ENCODE data around the gene LENG8. TPM values are rescaled to one million over a fixed set of nuclear protein-coding genes. Genes with fewer than 3 reads are reported as not detected.

LENG8 gene
- total and polyA plus RNA-seq, 2 of the 13 experiments (the other 11 are each of a cell fraction or from before 2014, with no cell fraction given), result 14.3 to 41.9 TPM

- TF ChIP-seq, protein P1, sequence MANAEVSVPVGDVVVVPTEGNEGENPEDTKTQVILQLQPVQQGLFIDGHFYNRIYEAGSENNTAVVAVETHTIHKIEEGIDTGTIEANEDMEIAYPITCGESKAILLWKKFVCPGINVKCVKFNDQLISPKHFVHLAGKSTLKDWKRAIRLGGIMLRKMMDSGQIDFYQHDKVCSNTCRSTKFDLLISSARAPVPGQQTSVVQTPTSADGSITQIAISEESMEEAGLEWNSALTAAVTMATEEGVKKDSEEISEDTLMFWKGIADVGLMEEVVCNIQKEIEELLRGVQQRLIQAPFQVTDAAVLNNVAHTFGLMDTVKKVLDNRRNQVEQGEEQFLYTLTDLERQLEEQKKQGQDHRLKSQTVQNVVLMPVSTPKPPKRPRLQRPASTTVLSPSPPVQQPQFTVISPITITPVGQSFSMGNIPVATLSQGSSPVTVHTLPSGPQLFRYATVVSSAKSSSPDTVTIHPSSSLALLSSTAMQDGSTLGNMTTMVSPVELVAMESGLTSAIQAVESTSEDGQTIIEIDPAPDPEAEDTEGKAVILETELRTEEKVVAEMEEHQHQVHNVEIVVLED (CRISPR knock-in tag; IDR thresholded peaks at IDR 0.05; ENCODE audit: borderline replicate concordance), result no peak
- TF ChIP-seq AHR (CRISPR knock-in tag; IDR thresholded peaks at IDR 0.05), result no peak
- TF ChIP-seq, protein P2, sequence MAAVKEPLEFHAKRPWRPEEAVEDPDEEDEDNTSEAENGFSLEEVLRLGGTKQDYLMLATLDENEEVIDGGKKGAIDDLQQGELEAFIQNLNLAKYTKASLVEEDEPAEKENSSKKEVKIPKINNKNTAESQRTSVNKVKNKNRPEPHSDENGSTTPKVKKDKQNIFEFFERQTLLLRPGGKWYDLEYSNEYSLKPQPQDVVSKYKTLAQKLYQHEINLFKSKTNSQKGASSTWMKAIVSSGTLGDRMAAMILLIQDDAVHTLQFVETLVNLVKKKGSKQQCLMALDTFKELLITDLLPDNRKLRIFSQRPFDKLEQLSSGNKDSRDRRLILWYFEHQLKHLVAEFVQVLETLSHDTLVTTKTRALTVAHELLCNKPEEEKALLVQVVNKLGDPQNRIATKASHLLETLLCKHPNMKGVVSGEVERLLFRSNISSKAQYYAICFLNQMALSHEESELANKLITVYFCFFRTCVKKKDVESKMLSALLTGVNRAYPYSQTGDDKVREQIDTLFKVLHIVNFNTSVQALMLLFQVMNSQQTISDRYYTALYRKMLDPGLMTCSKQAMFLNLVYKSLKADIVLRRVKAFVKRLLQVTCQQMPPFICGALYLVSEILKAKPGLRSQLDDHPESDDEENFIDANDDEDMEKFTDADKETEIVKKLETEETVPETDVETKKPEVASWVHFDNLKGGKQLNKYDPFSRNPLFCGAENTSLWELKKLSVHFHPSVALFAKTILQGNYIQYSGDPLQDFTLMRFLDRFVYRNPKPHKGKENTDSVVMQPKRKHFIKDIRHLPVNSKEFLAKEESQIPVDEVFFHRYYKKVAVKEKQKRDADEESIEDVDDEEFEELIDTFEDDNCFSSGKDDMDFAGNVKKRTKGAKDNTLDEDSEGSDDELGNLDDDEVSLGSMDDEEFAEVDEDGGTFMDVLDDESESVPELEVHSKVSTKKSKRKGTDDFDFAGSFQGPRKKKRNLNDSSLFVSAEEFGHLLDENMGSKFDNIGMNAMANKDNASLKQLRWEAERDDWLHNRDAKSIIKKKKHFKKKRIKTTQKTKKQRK (IDR thresholded peaks at IDR 0.05; ENCODE audit: low read length), result no peak
- no peak for TF ChIP-seq ZNF292 (CRISPR knock-in tag; IDR thresholded peaks at IDR 0.05; ENCODE audit: borderline replicate concordance, low read depth)
- no peak for TF ChIP-seq MAFK (conservative IDR thresholded peaks at IDR 0.05 in 1 of 2, IDR thresholded peaks at IDR 0.05 in 1 of 2; ENCODE audit: low read length in 2 of 2)
- TF ChIP-seq ARID3A (IDR thresholded peaks at IDR 0.05; ENCODE audit: low read depth, low read length), result no peak
- TF ChIP-seq CENPBD1 (CRISPR knock-in tag; IDR thresholded peaks at IDR 0.05; ENCODE audit: borderline replicate concordance, low read depth), result no peak
- TF ChIP-seq, protein P3, sequence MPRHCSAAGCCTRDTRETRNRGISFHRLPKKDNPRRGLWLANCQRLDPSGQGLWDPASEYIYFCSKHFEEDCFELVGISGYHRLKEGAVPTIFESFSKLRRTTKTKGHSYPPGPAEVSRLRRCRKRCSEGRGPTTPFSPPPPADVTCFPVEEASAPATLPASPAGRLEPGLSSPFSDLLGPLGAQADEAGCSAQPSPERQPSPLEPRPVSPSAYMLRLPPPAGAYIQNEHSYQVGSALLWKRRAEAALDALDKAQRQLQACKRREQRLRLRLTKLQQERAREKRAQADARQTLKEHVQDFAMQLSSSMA (CRISPR knock-in tag; IDR thresholded peaks at IDR 0.05), result no peak
- no peak for TF ChIP-seq JUND (CRISPR knock-in tag; IDR thresholded peaks at IDR 0.05)
- TF ChIP-seq GATA4 (IDR thresholded peaks at IDR 0.05; ENCODE audit: borderline replicate concordance, low read depth), result no peak
- TF ChIP-seq SETDB1 (CRISPR knock-in tag; IDR thresholded peaks at IDR 0.05; ENCODE audit: borderline replicate concordance), result no peak
- no peak for TF ChIP-seq NFIB (CRISPR knock-in tag; IDR thresholded peaks at IDR 0.05; ENCODE audit: borderline replicate concordance)
- no peak for TF ChIP-seq AHDC1 (CRISPR knock-in tag; IDR thresholded peaks at IDR 0.05; ENCODE audit: borderline replicate concordance)
- TF ChIP-seq ZNF207 (IDR thresholded peaks at IDR 0.05; ENCODE audit: borderline replicate concordance), result no peak
Measured at GRCh38 chr19:54420383-54421168, 28.4 kb upstream of the LENG8 start (continued).

Data from HepG2 (cell line).